H1 (cell line): ENCODE data around the gene RRBP1. TPM values are rescaled to one million over a fixed set of nuclear protein-coding genes. Genes with fewer than 3 reads are reported as not detected.

Experiments
- CTCF ChIA-PET: fragments of 300-600 bp; sonication (Branson Sonifier 250); formaldehyde crosslinking; loops from one replicate; lab custom pipeline; 2021; ENCODE audit not compliant: partially characterized antibody; lab: Charles Lee
- POLR2A ChIA-PET: fragments of 300-600 bp; sonication (Branson Sonifier 250); formaldehyde crosslinking; loops from one replicate; lab custom pipeline; 2021; ENCODE audit warnings: inconsistent platforms; ENCODE audit not compliant: partially characterized antibody; lab: Charles Lee
- DNase-seq, 2 experiments: peaks; one replicate each; pipeline versions ENCODE4 v3.0.0 to v3.0.0-alpha.2; 2010 to 2022; ENCODE audit warnings: low spot score in 2 of 2, low read depth in 1 of 2, mixed read lengths in 1 of 2
- FAIRE-seq: peaks from 2 replicates; lab custom pipeline; 2011; peaks lifted over from hg19 to GRCh38; lab: Jason Lieb, UNC
- H2AFZ ChIP-seq: 2 replicates; pipeline ENCODE4 v1.8.1; 2012; ENCODE audit warnings: low read length, inconsistent platforms
- H2AK5ac ChIP-seq: 2 replicates; pipeline ENCODE4 v1.6.1; 2013; ENCODE audit warnings: low read depth, low read length
- H2BK120ac ChIP-seq: replicated peaks from 2 replicates; pipeline ENCODE3; 2013; ENCODE audit warnings: low read depth, low read length, inconsistent platforms
- H2BK12ac ChIP-seq: 2 replicates; pipeline ENCODE4 v1.6.1; 2013; ENCODE audit warnings: low read depth, low read length
- H2BK15ac ChIP-seq: 2 replicates; pipeline ENCODE4 v1.6.1; 2013; ENCODE audit warnings: low read length
- H2BK20ac ChIP-seq: 2 replicates; pipeline ENCODE4 v1.6.1; 2013; ENCODE audit warnings: low read length
- H2BK5ac ChIP-seq: 2 replicates; pipeline ENCODE4 v1.6.1; 2013; ENCODE audit warnings: low read depth, low read length
- H3K14ac ChIP-seq: 2 replicates; pipeline ENCODE4 v1.6.1; 2013; ENCODE audit warnings: inconsistent platforms; ENCODE audit not compliant: insufficient read length
- H3K18ac ChIP-seq: 2 replicates; pipeline ENCODE4 v1.6.1; 2013; ENCODE audit warnings: low read length; ENCODE audit errors: extremely low read depth
- H3K23ac ChIP-seq: 2 replicates; pipeline ENCODE4 v1.6.1; 2013; ENCODE audit warnings: inconsistent platforms; ENCODE audit not compliant: insufficient read length
- H3K23me2 ChIP-seq: 2 replicates; pipeline ENCODE4 v1.6.1; 2013; ENCODE audit warnings: low read depth, low read length
- H3K27ac ChIP-seq: 2 replicates; pipeline ENCODE4 v1.6.1; 2011; ENCODE audit warnings: low read depth, low read length, inconsistent platforms
- H3K27me3 ChIP-seq, 4 experiments: replicated peaks in 1 of 4; 1 replicate in 1 of 4; 2 replicates in 3 of 4; pipeline versions ENCODE4 v1.6.1 to v1.8.1; 2011 to 2013; ENCODE audit warnings: low read length in 3 of 4, mild to moderate bottlenecking in 3 of 4, inconsistent platforms in 2 of 4, mixed read lengths in 2 of 4, moderate library complexity in 1 of 4; ENCODE audit not compliant: control insufficient read depth in 3 of 4, insufficient read depth in 3 of 4; ENCODE audit errors: extremely low read depth in 1 of 4
- H3K36me3 ChIP-seq, 4 experiments: 2 replicates each; pipeline versions ENCODE4 v1.6.1 to v1.8.1; 2011 to 2013; ENCODE audit warnings: mild to moderate bottlenecking in 4 of 4, low read length in 3 of 4, moderate library complexity in 2 of 4, control low read depth in 1 of 4, inconsistent platforms in 1 of 4; ENCODE audit not compliant: insufficient read depth in 4 of 4, control insufficient read depth in 2 of 4
- H3K4ac ChIP-seq: replicated peaks from 2 replicates; pipeline ENCODE3; 2013; ENCODE audit warnings: low read length, low read depth, mixed read lengths, inconsistent platforms; ENCODE audit not compliant: insufficient read length
- H3K4me1 ChIP-seq, 4 experiments: replicated peaks in 1 of 4; 1 replicate in 1 of 4; 2 replicates in 3 of 4; pipeline versions ENCODE4 v1.6.1 to v1.8.1; 2011 to 2013; ENCODE audit warnings: low read length in 3 of 4, inconsistent platforms in 2 of 4, mixed read lengths in 1 of 4; ENCODE audit not compliant: insufficient read depth in 4 of 4, control insufficient read depth in 3 of 4
- H3K4me2 ChIP-seq, 2 experiments: 2 replicates each; pipeline versions ENCODE4 v1.6.1 to v1.8.1; 2011 to 2013; ENCODE audit warnings: low read depth in 2 of 2, low read length in 2 of 2, control low read depth in 1 of 2, inconsistent platforms in 1 of 2, mild to moderate bottlenecking in 1 of 2; ENCODE audit not compliant: insufficient read depth in 1 of 2
- H3K4me3 ChIP-seq, 4 experiments: fragments of 200-600, 300-600 bp in 1 of 4; sonication (generic), shearing (Covaris generic), sonication (Bioruptor Twin) in 1 of 4; 2 replicates each; pipeline versions ENCODE4 v1.5.1 to v1.8.1; 2011 to 2016; ENCODE audit warnings: low read length in 4 of 4, low read depth in 3 of 4, control low read depth in 2 of 4, inconsistent platforms in 2 of 4, mild to moderate bottlenecking in 2 of 4, mixed read lengths in 1 of 4, moderate library complexity in 1 of 4; ENCODE audit not compliant: insufficient read depth in 2 of 4; ENCODE audit errors: extremely low read depth in 1 of 4
- H3K56ac ChIP-seq: replicated peaks from 2 replicates; pipeline ENCODE3; 2013; ENCODE audit warnings: low read depth, mild to moderate bottlenecking, mixed read lengths, low read length, inconsistent platforms; ENCODE audit not compliant: insufficient read length
- H3K79me1 ChIP-seq: 2 replicates; pipeline ENCODE4 v1.6.1; 2013; ENCODE audit warnings: low read depth, low read length, control low read depth
- H3K79me2 ChIP-seq, 2 experiments: 2 replicates each; pipeline versions ENCODE4 v1.6.1 to v1.8.1; 2012 to 2013; ENCODE audit warnings: low read length in 2 of 2, mild to moderate bottlenecking in 2 of 2, inconsistent platforms in 1 of 2; ENCODE audit not compliant: insufficient read depth in 2 of 2, control insufficient read depth in 1 of 2
- H3K9ac ChIP-seq, 4 experiments: replicated peaks in 1 of 4; 1 replicate in 1 of 4; 2 replicates in 3 of 4; pipeline versions ENCODE4 v1.6.1 to v1.8.1; 2011 to 2013; ENCODE audit warnings: low read depth in 3 of 4, low read length in 3 of 4, control low read depth in 2 of 4, mild to moderate bottlenecking in 2 of 4, moderate library complexity in 2 of 4, inconsistent platforms in 1 of 4; ENCODE audit errors: extremely low read depth in 1 of 4
- H3K9me3 ChIP-seq, 2 experiments: 2 replicates each; pipeline versions ENCODE4 v1.6.1 to v1.8.1; 2012 to 2013; ENCODE audit warnings: mild to moderate bottlenecking in 2 of 2, moderate library complexity in 2 of 2, control low read depth in 1 of 2, inconsistent platforms in 1 of 2, low read depth in 1 of 2, low read length in 1 of 2, mixed read lengths in 1 of 2; ENCODE audit not compliant: insufficient read depth in 2 of 2
- H4K20me1 ChIP-seq, 2 experiments: replicated peaks in 1 of 2; 2 replicates each; pipeline versions ENCODE3 to v1.8.1; 2011 to 2013; ENCODE audit warnings: inconsistent platforms in 2 of 2, low read length in 2 of 2, mild to moderate bottlenecking in 1 of 2; ENCODE audit not compliant: insufficient read depth in 2 of 2, control insufficient read depth in 1 of 2
- H4K5ac ChIP-seq: 2 replicates; pipeline ENCODE4 v1.6.1; 2013; ENCODE audit warnings: low read length, low read depth, mixed read lengths, inconsistent platforms; ENCODE audit not compliant: insufficient read length
- H4K8ac ChIP-seq: 2 replicates; pipeline ENCODE4 v1.8.0; 2013; ENCODE audit warnings: mild to moderate bottlenecking, moderate library complexity, low read length, inconsistent platforms; ENCODE audit not compliant: insufficient read depth; ENCODE audit errors: extremely low read depth
- H4K91ac ChIP-seq: replicated peaks from 2 replicates; pipeline ENCODE3; 2013; ENCODE audit warnings: low read length, mixed read lengths, inconsistent platforms; ENCODE audit not compliant: insufficient read length
- ASH2L ChIP-seq: fragments of 200-600, 300-600 bp; sonication (generic); IDR thresholded peaks from one replicate; pipeline ENCODE4 v1.7.1; 2017; ENCODE audit warnings: low read length
- BCL11A ChIP-seq, 2 experiments: IDR thresholded peaks; one replicate each; pipeline ENCODE4 v1.6.1; 2011; ENCODE audit warnings: low read depth in 2 of 2, low read length in 2 of 2, mild to moderate bottlenecking in 2 of 2
- CBX8 ChIP-seq: fragments of 300-800, 300-1000 bp; sonication (generic); IDR thresholded peaks from 2 replicates; pipeline ENCODE4 v1.7.1; 2016; ENCODE audit warnings: low read depth, low read length, borderline replicate concordance
- CTBP2 ChIP-seq: IDR thresholded peaks from 2 replicates; pipeline ENCODE4 v1.7.0; 2011; ENCODE audit warnings: borderline replicate concordance, mild to moderate bottlenecking, moderate library complexity, mixed read lengths, low read length; ENCODE audit not compliant: insufficient read depth, insufficient read length
- NRF1 ChIP-seq: IDR thresholded peaks from 2 replicates; pipeline ENCODE4 v1.6.1; 2011; ENCODE audit warnings: mild to moderate bottlenecking, low read depth, low read length, improper control_type of control experiment
- POU5F1 ChIP-seq: IDR thresholded peaks from 2 replicates; pipeline ENCODE4 v1.6.1; 2011; ENCODE audit warnings: low read depth, mild to moderate bottlenecking, low read length, moderate library complexity
- RBBP5 ChIP-seq: IDR thresholded peaks from 2 replicates; pipeline ENCODE4 v1.7.1; 2012; ENCODE audit warnings: low read depth, mild to moderate bottlenecking, inconsistent platforms, low read length, moderate library complexity, borderline replicate concordance
- RFX5 ChIP-seq: IDR thresholded peaks from 2 replicates; pipeline ENCODE4 v1.6.1; 2011; ENCODE audit warnings: low read depth, low read length, improper control_type of control experiment, borderline replicate concordance
- WGBS, 2 experiments: shearing (Covaris generic) in 1 of 2; methylation state at CpG; one replicate each; pipeline versions ENCODE4 v1.1.6 to v1.1.7; 2013 to 2015; ENCODE audit warnings: low lambda C conversion rate in 2 of 2, mixed read lengths in 2 of 2, inconsistent platforms in 1 of 2, low coverage in 1 of 2, missing lambda C conversion rate in 1 of 2; ENCODE audit not compliant: insufficient replicate concordance in 2 of 2, insufficient coverage in 1 of 2, insufficient read length in 1 of 2; ENCODE audit errors: extremely low coverage in 1 of 2, missing lambda C conversion rate in 1 of 2; 5-methylcytosine and 5-hydroxymethylcytosine counted together
- polyA plus RNA-seq, 7 experiments: library from polyadenylated mRNA; depleted of rRNA in 3 of 7; stranded (reverse) in 5 of 7; unstranded in 2 of 7; fragments of >200 nt in 5 of 7; fragments of 200-250 nt in 2 of 7; gene quantifications; 1 replicate in 5 of 7; 2 replicates in 1 of 7; 4 replicates in 1 of 7; pipeline versions ENCODE4 v1.2.1 to v1.2.3, GENCODE V29; 2011 to 2013; ENCODE audit warnings: missing spikeins in 2 of 7, mixed read lengths in 2 of 7
- total RNA-seq: library from RNA; stranded (reverse); fragmentation: NEBNext Ultra II Directional; extraction: Animal tissue kit (Norgen Biotek cat#: 25700); gene quantifications from 2 replicates; pipeline ENCODE4 v1.2.1, GENCODE V29; 2021
- TF ChIP-seq, protein P1 (sequence below): IDR thresholded peaks from 2 replicates; pipeline ENCODE4 v1.6.1; 2012; ENCODE audit warnings: inconsistent platforms

RRBP1 gene
- total and polyA plus RNA-seq, 2 of the 8 experiments (the other 6 are each of a cell fraction or from before 2014, with no cell fraction given) = 15.9 to 157 TPM

DNA sequence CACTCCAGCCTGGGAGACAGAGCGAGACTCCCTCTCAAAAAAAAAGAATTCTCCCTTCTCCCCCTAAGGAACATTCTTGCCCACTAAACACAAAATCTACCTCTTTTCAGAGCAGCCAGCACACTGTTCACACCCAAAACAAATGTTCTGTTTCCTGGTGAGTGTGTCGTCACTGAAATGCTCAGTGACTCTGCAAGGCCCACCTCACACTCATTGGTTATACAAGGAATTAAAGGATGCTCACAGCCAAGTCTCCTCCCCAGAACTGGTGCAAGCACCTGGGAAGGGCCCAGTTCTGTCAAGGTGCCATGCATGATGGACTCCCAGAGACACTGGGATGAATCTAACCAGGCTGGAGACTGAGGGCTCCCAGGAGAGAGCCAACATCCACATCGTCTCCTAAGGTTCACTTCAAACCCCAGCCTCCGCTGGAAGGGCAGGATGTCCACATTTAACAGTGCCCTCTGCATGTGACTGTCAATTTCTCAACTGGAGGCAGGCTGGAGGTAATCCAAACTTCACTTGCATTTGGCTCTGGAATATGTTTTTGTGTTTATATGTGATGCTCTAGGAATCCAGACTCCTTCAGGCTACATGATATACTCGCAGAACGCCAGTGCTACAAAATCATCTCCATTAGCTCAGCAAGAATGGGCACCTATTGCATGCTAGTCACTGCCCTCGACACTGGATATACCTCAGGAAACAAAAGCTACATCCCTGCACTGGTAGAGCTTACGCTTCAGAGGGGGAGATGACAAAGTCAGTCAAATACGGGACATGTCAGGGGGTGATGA, 7.1 kb downstream of the RRBP1 start:
- no peak overlapping the region for H3K9ac ChIP-seq
- H3K23me2 ChIP-seq = no peaks in the 10 kb centered on the region
- WGBS, 2 experiments = 92% methylated on average over 9 of the region's 9 CpGs; no CpG with 5 or more reads in 1 of the 2 experiments
- H2BK120ac ChIP-seq = no peak overlapping the region
- H3K4ac ChIP-seq = no peak overlapping the region
- no peak overlapping the region for H4K5ac ChIP-seq
- no peak overlapping the region for H3K23ac ChIP-seq
- H3K4me3 ChIP-seq = no peak overlapping the region
- peaks cover 6 to 21% of the 10 kb centered on the region in 2 experiments for H4K20me1 ChIP-seq
- peaks cover 0 to 8% (median 1%) of the 10 kb centered on the region in 4 experiments; a peak in 3 of 8 replicates for H3K36me3 ChIP-seq
- no peak overlapping the region for H3K27ac ChIP-seq
- H2BK12ac ChIP-seq = no peak overlapping the region
- H3K79me1 ChIP-seq = peaks cover 24% of the 10 kb centered on the region
- H2BK5ac ChIP-seq = no peak overlapping the region
- no peak overlapping the region for H3K56ac ChIP-seq
- H3K4me1 ChIP-seq = peaks cover 2 to 4% (median 3%) of the 10 kb centered on the region in 4 experiments
- no peak for DNase-seq
- H3K9me3 ChIP-seq = no peaks in the 10 kb centered on the region
- POLR2A ChIA-PET = interaction anchor here (1.0 kb wide), 2 partner anchors 9 to 11 kb away, joined by 3 to 4 read pairs; no protein-coding TSS in a partner anchor
- no peak overlapping the region for H2AK5ac ChIP-seq
- no peak overlapping the region for H4K8ac ChIP-seq
- no peaks in the 10 kb centered on the region for H3K27me3 ChIP-seq
- H2AFZ ChIP-seq = no peak overlapping the region
- no peak overlapping the region for H3K4me2 ChIP-seq
- no peak overlapping the region for H2BK15ac ChIP-seq
- no peak overlapping the region for H4K91ac ChIP-seq
- no peak for TF ChIP-seq CBX8
- no peak for TF ChIP-seq BCL11A (IDR thresholded peaks at IDR 0.05; ENCODE audit: low read depth in 2 of 2, low read length in 2 of 2)
- TF ChIP-seq RFX5 = no peak
- no peak for TF ChIP-seq ASH2L
- TF ChIP-seq POU5F1 = no peak
- TF ChIP-seq CTBP2 = no peak
- TF ChIP-seq NRF1 = no peak
- TF ChIP-seq, protein P1, sequence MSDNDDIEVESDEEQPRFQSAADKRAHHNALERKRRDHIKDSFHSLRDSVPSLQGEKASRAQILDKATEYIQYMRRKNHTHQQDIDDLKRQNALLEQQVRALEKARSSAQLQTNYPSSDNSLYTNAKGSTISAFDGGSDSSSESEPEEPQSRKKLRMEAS = no peak
- TF ChIP-seq RBBP5 = no peak
- H3K14ac ChIP-seq = no peak overlapping the region
- CTCF ChIA-PET = interaction anchor here (0.6 to 1.8 kb wide), 8 partner anchors 10 to 1348 kb away, joined by 3 to 6 read pairs (median 3); no protein-coding TSS in a partner anchor
- H3K79me2 ChIP-seq = peaks cover 27 to 96% of the 10 kb centered on the region in 2 experiments
- H2BK20ac ChIP-seq = no peak overlapping the region
- no peak overlapping the region for H3K18ac ChIP-seq
- FAIRE-seq = no peak
